Gastroesophageal sphincter (tissue), 3 donors: ENCODE measurements around the gene TMEM43.

Source experiments
- CTCF ChIP-seq, 4 experiments: fragments of 200-600 bp in 2 of 4; fragments of 450-650 bp in 2 of 4; sonication (generic) in 1 of 4; IDR thresholded peaks; one replicate each; pipeline ENCODE4 v1.5.1; 2017 to 2019; ENCODE audit warnings: antibody characterized with exemption in 4 of 4, mild to moderate bottlenecking in 2 of 4, moderate library complexity in 2 of 4
- EP300 ChIP-seq: sonication (generic); formaldehyde crosslinking; IDR thresholded peaks from one replicate; pipeline ENCODE4 v1.6.1; 2017; ENCODE audit warnings: antibody characterized with exemption, mild to moderate bottlenecking
- POLR2A ChIP-seq, 2 donors: fragments of 450-650 bp; IDR thresholded peaks; one replicate each; pipeline ENCODE4 v1.6.1; 2017; ENCODE audit warnings: antibody characterized with exemption in 2 of 2, mild to moderate bottlenecking in 2 of 2, moderate library complexity in 1 of 2
- POLR2AphosphoS5 ChIP-seq: sonication (generic); formaldehyde crosslinking; IDR thresholded peaks from one replicate; pipeline ENCODE4 v1.6.1; 2017; ENCODE audit warnings: antibody characterized with exemption

DNA sequence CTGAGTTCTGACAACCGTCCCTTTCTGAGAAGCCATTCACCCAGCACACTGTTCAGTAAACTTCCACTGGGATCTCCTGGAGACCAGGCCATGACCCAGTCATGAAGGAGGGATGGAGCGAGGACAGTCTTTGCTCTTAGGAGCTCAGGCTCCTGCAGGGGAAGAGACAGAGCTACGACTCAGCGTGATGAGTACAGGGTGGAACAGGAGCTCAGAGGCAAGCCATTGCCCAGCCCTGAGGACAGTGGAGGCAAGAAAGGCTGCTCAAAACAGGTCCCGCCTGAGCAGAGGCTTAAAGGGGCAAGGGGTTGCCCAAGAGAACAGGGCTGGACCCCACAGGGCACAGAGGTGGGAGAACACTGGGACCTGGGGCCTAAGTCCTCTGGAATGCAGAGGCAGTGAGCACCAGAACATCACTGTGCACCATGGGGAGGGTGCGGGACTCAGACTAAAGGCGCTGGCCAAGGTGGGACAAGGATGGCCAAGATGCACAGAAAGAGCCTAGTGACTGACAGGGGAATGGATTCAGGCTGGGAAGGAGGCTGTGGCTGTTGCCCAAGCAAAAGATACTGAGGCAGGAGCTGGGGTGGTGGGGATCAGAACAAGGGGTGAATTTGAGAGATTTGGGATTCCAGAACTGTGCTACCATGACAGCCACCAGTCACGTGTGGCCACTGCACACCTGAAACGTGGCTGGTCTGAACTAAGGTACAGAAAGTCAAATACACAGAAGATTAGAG lies 25.8 kb downstream of the TMEM43 start:
- TF ChIP-seq POLR2A (IDR thresholded peaks at IDR 0.05) (no peak), CTCF (IDR thresholded peaks at IDR 0.05) (no peak), POLR2AphosphoS5 (no peak), EP300 (no peak)
